Liver (tissue), 9 donors: ENCODE measurements around the gene CXorf65. TPM values are rescaled to one million over a fixed set of nuclear protein-coding genes. Genes with fewer than 3 reads are reported as not detected.

Experiments
- DNase-seq: peaks from one replicate; pipeline ENCODE4 v3.0.0-alpha.2; 2017; ENCODE audit warnings: low spot score
- H3K27ac ChIP-seq, 2 donors: one replicate each; pipeline ENCODE4 v1.7.0; 2013; ENCODE audit warnings: inconsistent platforms in 2 of 2, low read length in 2 of 2, control low read depth in 1 of 2, low read depth in 1 of 2, mild to moderate bottlenecking in 1 of 2
- H3K27me3 ChIP-seq, 4 donors: one replicate each; pipeline versions ENCODE4 v1.6.1 to v1.7.0; 2013; ENCODE audit warnings: low read length in 3 of 4, inconsistent platforms in 1 of 4, mild to moderate bottlenecking in 1 of 4, moderate library complexity in 1 of 4; ENCODE audit not compliant: control insufficient read depth in 4 of 4, insufficient read depth in 4 of 4
- H3K36me3 ChIP-seq, 4 donors: one replicate each; pipeline versions ENCODE4 v1.6.1 to v1.7.0; 2013; ENCODE audit warnings: low read length in 3 of 4, mild to moderate bottlenecking in 3 of 4, low read depth in 1 of 4, moderate library complexity in 1 of 4; ENCODE audit not compliant: control insufficient read depth in 4 of 4, insufficient read depth in 3 of 4
- H3K4me1 ChIP-seq, 4 donors: one replicate each; pipeline versions ENCODE4 v1.6.1 to v1.7.0; 2013; ENCODE audit warnings: low read length in 3 of 4, mild to moderate bottlenecking in 3 of 4, moderate library complexity in 1 of 4; ENCODE audit not compliant: control insufficient read depth in 4 of 4, insufficient read depth in 4 of 4
- H3K4me3 ChIP-seq, 3 donors: one replicate each; pipeline versions ENCODE4 v1.6.1 to v1.7.0; 2013; ENCODE audit warnings: low read length in 3 of 3, control low read depth in 1 of 3, low read depth in 1 of 3, mild to moderate bottlenecking in 1 of 3
- H3K9ac ChIP-seq, 2 donors: one replicate each; pipeline ENCODE4 v1.7.0; 2013; ENCODE audit warnings: low read length in 2 of 2, mild to moderate bottlenecking in 2 of 2, moderate library complexity in 2 of 2, control low read depth in 1 of 2, low read depth in 1 of 2
- H3K9me3 ChIP-seq, 4 donors: one replicate each; pipeline versions ENCODE4 v1.6.1 to v1.7.0; 2013; ENCODE audit warnings: low read length in 3 of 4; ENCODE audit not compliant: control insufficient read depth in 4 of 4
- CTCF ChIP-seq: fragments of 150-350 bp; IDR thresholded peaks from 2 replicates; pipeline ENCODE4 v1.5.1; 2017; ENCODE audit warnings: improper control_type of control experiment, low read depth, low read length; ENCODE audit not compliant: missing input control
- EGR1 ChIP-seq, 2 donors: IDR thresholded peaks; 2 replicates each; pipeline ENCODE4 v1.6.1; 2016 to 2018; ENCODE audit warnings: antibody characterized with exemption in 2 of 2, low read depth in 2 of 2
- FOXA2 ChIP-seq: IDR thresholded peaks from 2 replicates; pipeline ENCODE4 v1.6.1; 2016; ENCODE audit warnings: antibody characterized with exemption
- GABPA ChIP-seq, 2 donors: IDR thresholded peaks in 1 of 2; conservative IDR thresholded peaks in 1 of 2; 2 replicates each; pipeline ENCODE4 v1.6.1; 2016; ENCODE audit warnings: antibody characterized with exemption in 2 of 2, mild to moderate bottlenecking in 1 of 2, moderate library complexity in 1 of 2
- HNF4A ChIP-seq, 2 donors: conservative IDR thresholded peaks; 2 replicates each; pipeline ENCODE4 v1.6.1; 2016; ENCODE audit warnings: antibody characterized with exemption in 2 of 2, mild to moderate bottlenecking in 2 of 2
- HNF4G ChIP-seq: IDR thresholded peaks from 2 replicates; pipeline ENCODE4 v1.6.1; 2016; ENCODE audit warnings: antibody characterized with exemption
- JUND ChIP-seq, 2 donors: IDR thresholded peaks; 2 replicates each; pipeline ENCODE4 v1.6.1; 2016; ENCODE audit warnings: antibody characterized with exemption in 2 of 2
- MAX ChIP-seq: IDR thresholded peaks from 2 replicates; pipeline ENCODE4 v1.6.1; 2016; ENCODE audit warnings: antibody characterized with exemption
- RAD21 ChIP-seq, 2 donors: IDR thresholded peaks; 2 replicates each; pipeline ENCODE4 v1.6.1; 2016; ENCODE audit warnings: antibody characterized with exemption in 2 of 2, mild to moderate bottlenecking in 2 of 2
- RXRA ChIP-seq, 2 donors: IDR thresholded peaks; 2 replicates each; pipeline ENCODE4 v1.6.1; 2017 to 2018; ENCODE audit warnings: antibody characterized with exemption in 2 of 2, mild to moderate bottlenecking in 1 of 2
- SP1 ChIP-seq: IDR thresholded peaks from 2 replicates; pipeline ENCODE4 v1.6.1; 2018; ENCODE audit warnings: antibody characterized with exemption, mild to moderate bottlenecking
- WGBS: extraction: QIAGEN DNeasy Blood & Tissue Kit; methylation state at CpG from one replicate; pipeline ENCODE4 v1.1.7; 2013; 5-methylcytosine and 5-hydroxymethylcytosine counted together
- polyA plus RNA-seq, 2 donors: library from polyadenylated mRNA; stranded (reverse) in 1 of 2; unstranded in 1 of 2; fragments of 200-250 nt in 1 of 2; fragments of >200 nt in 1 of 2; fragmentation: Nextera tagmentation in 1 of 2; extraction: Ambion mirVana in 1 of 2; gene quantifications; one replicate each; pipeline versions ENCODE4 v1.2.1 to v1.2.3, GENCODE V29; 2013 to 2015
- total RNA-seq, 2 donors: library from RNA; depleted of rRNA; stranded (reverse); fragments of >200 nt; gene quantifications; one replicate each; pipeline ENCODE4 v1.2.3, GENCODE V29; 2014
- TF ChIP-seq, protein P1 (sequence below): IDR thresholded peaks from 2 replicates; pipeline ENCODE4 v1.6.1; 2016; ENCODE audit warnings: antibody characterized with exemption
- TF ChIP-seq, protein P2 (sequence below): IDR thresholded peaks from 2 replicates; pipeline ENCODE4 v1.6.1; 2016; ENCODE audit warnings: antibody characterized with exemption, mild to moderate bottlenecking
- donor health status: healthy.
- donor health status: healthy.
- donor health status: healthy.
- donor health status: healthy.
- donor health status: healthy.

CXorf65 gene
- total and polyA plus RNA-seq, 4 donors = not detected

GRCh38 chrX:71103110-71103983 is 3.2 kb downstream of the CXorf65 start (continued):
- TF ChIP-seq, protein P1, sequence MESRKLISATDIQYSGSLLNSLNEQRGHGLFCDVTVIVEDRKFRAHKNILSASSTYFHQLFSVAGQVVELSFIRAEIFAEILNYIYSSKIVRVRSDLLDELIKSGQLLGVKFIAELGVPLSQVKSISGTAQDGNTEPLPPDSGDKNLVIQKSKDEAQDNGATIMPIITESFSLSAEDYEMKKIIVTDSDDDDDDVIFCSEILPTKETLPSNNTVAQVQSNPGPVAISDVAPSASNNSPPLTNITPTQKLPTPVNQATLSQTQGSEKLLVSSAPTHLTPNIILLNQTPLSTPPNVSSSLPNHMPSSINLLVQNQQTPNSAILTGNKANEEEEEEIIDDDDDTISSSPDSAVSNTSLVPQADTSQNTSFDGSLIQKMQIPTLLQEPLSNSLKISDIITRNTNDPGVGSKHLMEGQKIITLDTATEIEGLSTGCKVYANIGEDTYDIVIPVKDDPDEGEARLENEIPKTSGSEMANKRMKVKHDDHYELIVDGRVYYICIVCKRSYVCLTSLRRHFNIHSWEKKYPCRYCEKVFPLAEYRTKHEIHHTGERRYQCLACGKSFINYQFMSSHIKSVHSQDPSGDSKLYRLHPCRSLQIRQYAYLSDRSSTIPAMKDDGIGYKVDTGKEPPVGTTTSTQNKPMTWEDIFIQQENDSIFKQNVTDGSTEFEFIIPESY = no peak
- no peak for TF ChIP-seq GABPA (IDR thresholded peaks at IDR 0.05 in 1 of 2, conservative IDR thresholded peaks at IDR 0.05 in 1 of 2)

- Histone ChIP-seq H3K27me3 (no peaks in the 10 kb centered on the region), H3K27ac (no peak overlapping the region), H3K4me3 (no peak overlapping the region), H3K4me1 (peaks cover 0 to 3% (median 1%) of the 10 kb centered on the region in 4 donors), H3K36me3 (no peaks in the 10 kb centered on the region), H3K9me3 (no peaks in the 10 kb centered on the region), H3K9ac (no peak overlapping the region)
- no peak for TF ChIP-seq HNF4G
- TF ChIP-seq MAX = no peak
- no peak for TF ChIP-seq RAD21 (IDR thresholded peaks at IDR 0.05)
- TF ChIP-seq, protein P1 = no peak
- no peak for TF ChIP-seq RXRA (IDR thresholded peaks at IDR 0.05)
- no peak for TF ChIP-seq SP1
- TF ChIP-seq FOXA2 = no peak
- no peak for TF ChIP-seq JUND (IDR thresholded peaks at IDR 0.05)
- TF ChIP-seq, protein P2, sequence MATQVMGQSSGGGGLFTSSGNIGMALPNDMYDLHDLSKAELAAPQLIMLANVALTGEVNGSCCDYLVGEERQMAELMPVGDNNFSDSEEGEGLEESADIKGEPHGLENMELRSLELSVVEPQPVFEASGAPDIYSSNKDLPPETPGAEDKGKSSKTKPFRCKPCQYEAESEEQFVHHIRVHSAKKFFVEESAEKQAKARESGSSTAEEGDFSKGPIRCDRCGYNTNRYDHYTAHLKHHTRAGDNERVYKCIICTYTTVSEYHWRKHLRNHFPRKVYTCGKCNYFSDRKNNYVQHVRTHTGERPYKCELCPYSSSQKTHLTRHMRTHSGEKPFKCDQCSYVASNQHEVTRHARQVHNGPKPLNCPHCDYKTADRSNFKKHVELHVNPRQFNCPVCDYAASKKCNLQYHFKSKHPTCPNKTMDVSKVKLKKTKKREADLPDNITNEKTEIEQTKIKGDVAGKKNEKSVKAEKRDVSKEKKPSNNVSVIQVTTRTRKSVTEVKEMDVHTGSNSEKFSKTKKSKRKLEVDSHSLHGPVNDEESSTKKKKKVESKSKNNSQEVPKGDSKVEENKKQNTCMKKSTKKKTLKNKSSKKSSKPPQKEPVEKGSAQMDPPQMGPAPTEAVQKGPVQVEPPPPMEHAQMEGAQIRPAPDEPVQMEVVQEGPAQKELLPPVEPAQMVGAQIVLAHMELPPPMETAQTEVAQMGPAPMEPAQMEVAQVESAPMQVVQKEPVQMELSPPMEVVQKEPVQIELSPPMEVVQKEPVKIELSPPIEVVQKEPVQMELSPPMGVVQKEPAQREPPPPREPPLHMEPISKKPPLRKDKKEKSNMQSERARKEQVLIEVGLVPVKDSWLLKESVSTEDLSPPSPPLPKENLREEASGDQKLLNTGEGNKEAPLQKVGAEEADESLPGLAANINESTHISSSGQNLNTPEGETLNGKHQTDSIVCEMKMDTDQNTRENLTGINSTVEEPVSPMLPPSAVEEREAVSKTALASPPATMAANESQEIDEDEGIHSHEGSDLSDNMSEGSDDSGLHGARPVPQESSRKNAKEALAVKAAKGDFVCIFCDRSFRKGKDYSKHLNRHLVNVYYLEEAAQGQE = no peak
- TF ChIP-seq EGR1 (IDR thresholded peaks at IDR 0.05; ENCODE audit: low read depth in 2 of 2) = no peak
- TF ChIP-seq HNF4A (conservative IDR thresholded peaks at IDR 0.05) = no peak
- no peak for TF ChIP-seq CTCF
- no peak for DNase-seq
- WGBS = 78% methylated on average over 3 of the region's 3 CpGs
Observed at GRCh38 chrX:71102292-71102691, 4.2 kb downstream of the CXorf65 start.
